Activated naive CD8-positive, alpha-beta T cell treated with anti-CD3 and anti-CD28 coated beads, Interleukin-2, amount 10 ng/mL, durations not matched to agents 7 days and 5 days (primary cell): ENCODE data around the gene TMEM17. TPM values are rescaled to one million over a fixed set of nuclear protein-coding genes. Genes with fewer than 3 reads are reported as not detected.

Source experiments
- ATAC-seq: fragments of 150-1000 bp; cut with Tn5 transposase; one replicate; pipeline ENCODE4 v1.10.0; 2021; ENCODE audit warnings: low read depth, moderate library complexity
- POLR2A ChIA-PET: fragments of 350-600 bp; sonication (Branson Sonifier 250); formaldehyde crosslinking; loops from one replicate; lab custom pipeline; 2021; ENCODE audit warnings: antibody characterized with exemption; lab: Charles Lee
- DNase-seq: peaks from one replicate; pipeline ENCODE4 v3.0.0; 2021
- H3K27ac Mint-ChIP-seq: one replicate; pipeline ENCODE4 v1.8.0; 2022; ENCODE audit warnings: mild to moderate bottlenecking, mixed read lengths
- H3K27me3 Mint-ChIP-seq: one replicate; pipeline ENCODE4 v1.8.0; 2022; ENCODE audit warnings: mild to moderate bottlenecking, moderate library complexity, mixed read lengths
- H3K36me3 Mint-ChIP-seq: one replicate; pipeline ENCODE4 v1.8.0; 2021; ENCODE audit warnings: mild to moderate bottlenecking, mixed read lengths
- H3K4me1 Mint-ChIP-seq: one replicate; pipeline ENCODE4 v1.8.0; 2021; ENCODE audit warnings: mixed read lengths
- H3K4me3 Mint-ChIP-seq: one replicate; pipeline ENCODE4 v1.8.0; 2022; ENCODE audit warnings: mild to moderate bottlenecking, moderate library complexity, mixed read lengths
- H3K9me3 Mint-ChIP-seq: one replicate; pipeline ENCODE4 v1.8.0; 2021; ENCODE audit warnings: mixed read lengths
- total RNA-seq, 2 experiments: library from RNA; stranded (reverse); gene quantifications; one replicate each; pipeline ENCODE4 v1.2.3, GENCODE V29; 2021

TMEM17 gene
- total RNA-seq, 2 experiments from 2014 or later, result not detected

DNA sequence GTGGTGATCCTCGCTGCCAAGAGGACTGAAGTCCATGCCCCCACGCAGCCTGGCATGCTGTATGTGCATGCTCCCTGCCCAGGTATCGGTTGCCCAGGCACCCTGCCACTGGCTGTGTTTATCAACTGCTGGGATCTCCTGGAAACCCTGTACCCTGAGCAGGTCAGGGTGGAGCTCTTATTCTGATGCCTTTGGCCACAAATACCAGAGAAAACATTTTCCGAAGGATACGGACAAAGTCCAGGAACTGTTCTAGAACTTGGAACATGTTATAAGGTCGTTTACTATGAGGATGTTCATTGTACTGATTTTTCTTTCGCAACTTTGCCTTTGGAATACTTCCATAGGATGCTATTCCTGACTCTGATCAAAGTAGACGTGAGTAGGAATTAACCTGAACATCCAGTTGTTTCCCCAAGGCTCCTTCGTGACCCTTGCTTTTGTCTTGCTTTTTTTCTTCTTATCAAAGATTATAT is 55.2 kb downstream of the TMEM17 start:
- POLR2A ChIA-PET, result no interaction called here

More for the DNA sequence above, 55.2 kb downstream of the TMEM17 start:
- no peaks in the 10 kb centered on the region for H3K36me3 Mint-ChIP-seq
- no peaks in the 10 kb centered on the region for H3K4me1 Mint-ChIP-seq
- H3K27me3 Mint-ChIP-seq, result peaks cover under 1% of the 10 kb centered on the region
- no peak for ATAC-seq
- H3K4me3 Mint-ChIP-seq, result no peak overlapping the region
- H3K27ac Mint-ChIP-seq, result no peak overlapping the region
- DNase-seq, result no peak
- no peaks in the 10 kb centered on the region for H3K9me3 Mint-ChIP-seq

Other genes with a start within 250 kb of the TMEM17 start
- gene EHBP1, start 199.5 kb upstream of the TMEM17 start, total RNA-seq, result 10 to 100 TPM; 25.2 to 27.2 TPM